ENCODE data around the gene PDIA2. TPM values are rescaled to one million over a fixed set of nuclear protein-coding genes. Genes with fewer than 3 reads are reported as not detected.

The PDIA2 gene
- total RNA-seq, 1 experiment from 2014 or later: not detected

Other genes with a start within 250 kb of the PDIA2 start
- gene POLR3K, start 229.6 kb upstream of the PDIA2 start, total RNA-seq (2014; rRNA removed; shearing (Covaris generic)): 19.2 and 36.9 TPM in 2 replicates
- gene SNRNP25, start 229.3 kb upstream of the PDIA2 start, total RNA-seq (2014; rRNA removed; shearing (Covaris generic)): 53.9 and 57.0 TPM in 2 replicates
- gene RHBDF1, start 210.5 kb upstream of the PDIA2 start, total RNA-seq (2014; rRNA removed; shearing (Covaris generic)): 21.4 and 24.9 TPM in 2 replicates
- 158 and 323 TPM in 2 replicates for gene MPG, start 204.9 kb upstream of the PDIA2 start, total RNA-seq (2014; rRNA removed; shearing (Covaris generic))
- gene NPRL3, start 144.5 kb upstream of the PDIA2 start, total RNA-seq (2014; rRNA removed; shearing (Covaris generic)): 4.5 and 11.2 TPM in 2 replicates
- not detected in 2 replicates for gene HBZ, start 130.5 kb upstream of the PDIA2 start, total RNA-seq (2014; rRNA removed; shearing (Covaris generic))
- not detected in 2 replicates for gene HBM, start 117.2 kb upstream of the PDIA2 start, total RNA-seq (2014; rRNA removed; shearing (Covaris generic))
- not detected in 2 replicates for gene HBA2, start 110.3 kb upstream of the PDIA2 start, total RNA-seq (2014; rRNA removed; shearing (Covaris generic))
- gene HBA1, start 106.5 kb upstream of the PDIA2 start, total RNA-seq (2014; rRNA removed; shearing (Covaris generic)): not detected in 2 replicates
- 1.1 and 19.9 TPM in 2 replicates for gene HBQ1, start 102.7 kb upstream of the PDIA2 start, total RNA-seq (2014; rRNA removed; shearing (Covaris generic))
- 45.8 and 56.7 TPM in 2 replicates for gene LUC7L, start 53.7 kb upstream of the PDIA2 start, total RNA-seq (2014; rRNA removed; shearing (Covaris generic))
- gene FAM234A, start 48.3 kb upstream of the PDIA2 start, total RNA-seq (2014; rRNA removed; shearing (Covaris generic)): 70.3 and 97.6 TPM in 2 replicates
- 0.37 TPM in 1 of 2 replicates, not detected in the other for gene RGS11, start 7.2 kb upstream of the PDIA2 start, total RNA-seq (2014; rRNA removed; shearing (Covaris generic))
- gene ARHGDIG, start 2.6 kb upstream of the PDIA2 start, total RNA-seq (2014; rRNA removed; shearing (Covaris generic)): 2.6 and 12.2 TPM in 2 replicates
- 45.5 and 46.3 TPM in 2 replicates for gene AXIN1, start 69.6 kb downstream of the PDIA2 start, total RNA-seq (2014; rRNA removed; shearing (Covaris generic))
- gene MRPL28, start 87.4 kb downstream of the PDIA2 start, total RNA-seq (2014; rRNA removed; shearing (Covaris generic)): 250 and 260 TPM in 2 replicates
- gene PGAP6, start 98.8 kb downstream of the PDIA2 start, total RNA-seq (2014; rRNA removed; shearing (Covaris generic)): 53.0 and 60.8 TPM in 2 replicates
- gene NME4, start 114.0 kb downstream of the PDIA2 start, total RNA-seq (2014; rRNA removed; shearing (Covaris generic)): 312 and 362 TPM in 2 replicates
- 13.0 and 13.7 TPM in 2 replicates for gene DECR2, start 118.7 kb downstream of the PDIA2 start, total RNA-seq (2014; rRNA removed; shearing (Covaris generic))
- gene RAB11FIP3, start 142.5 kb downstream of the PDIA2 start, total RNA-seq (2014; rRNA removed; shearing (Covaris generic)): 33.8 and 39.3 TPM in 2 replicates
- gene CAPN15, start 244.5 kb downstream of the PDIA2 start, total RNA-seq (2014; rRNA removed; shearing (Covaris generic)): 38.8 and 54.3 TPM in 2 replicates

Measured in G401 (cell line).